NCI-H2081 treated with DMSO at 0.1 percent for 48 hours (cell line): ENCODE results near the gene ANKH.
"Not testable (repeated sequence)": the region's sequence is repeated elsewhere in the genome, so short reads cannot be mapped to it uniquely, and the experiment has no call there.

Experiments used
- DNase-seq: peaks from one replicate; lab custom pipeline; 2025; lab: John Stamatoyannopoulos, UW

The ANKH gene

GRCh38 chr5:14854799-14855198 lies 16.8 kb downstream of the ANKH start:
- DNase-seq, result no peak

- DNase-seq, result no peak
Observed at GRCh38 chr5:14853685-14854084, 17.9 kb downstream of the ANKH start.

GRCh38 chr5:14852779-14853178 lies 18.8 kb downstream of the ANKH start:
- DNase-seq, result no peak

- DNase-seq, result no peak
Observed at GRCh38 chr5:14851999-14852526, 19.5 kb downstream of the ANKH start.

- no peak for DNase-seq
Observed at GRCh38 chr5:14851597-14851996, 20.0 kb downstream of the ANKH start.

GRCh38 chr5:14851050-14851419 lies 20.5 kb downstream of the ANKH start:
- DNase-seq, result no peak

- DNase-seq, result no peak
Observed at GRCh38 chr5:14850419-14851049, 21.0 kb downstream of the ANKH start.

GRCh38 chr5:14849516-14850294 lies 21.9 kb downstream of the ANKH start:
- no peak for DNase-seq

- DNase-seq, result not testable (repeated sequence)
Observed at GRCh38 chr5:14848942-14849341, 22.6 kb downstream of the ANKH start.

- DNase-seq, result no peak
Observed at GRCh38 chr5:14848385-14848784, 23.2 kb downstream of the ANKH start.

GRCh38 chr5:14847471-14847870 lies 24.1 kb downstream of the ANKH start:
- no peak for DNase-seq

- DNase-seq, result peak; percentile 36
Observed at GRCh38 chr5:14842117-14842516, 29.5 kb downstream of the ANKH start.

- no peak for DNase-seq
Observed at GRCh38 chr5:14840624-14841023, 31.0 kb downstream of the ANKH start.

- DNase-seq, result no peak
Observed at GRCh38 chr5:14838396-14839319, 32.9 kb downstream of the ANKH start.

GRCh38 chr5:14837423-14838122 lies 34.0 kb downstream of the ANKH start:
- DNase-seq, result not testable (repeated sequence)

- no peak for DNase-seq
Observed at GRCh38 chr5:14834584-14835550, 36.7 kb downstream of the ANKH start.

GRCh38 chr5:14834062-14834461 lies 37.5 kb downstream of the ANKH start:
- no peak for DNase-seq

GRCh38 chr5:14831006-14831338 lies 40.6 kb downstream of the ANKH start:
- DNase-seq, result no peak

- DNase-seq, result no peak
Observed at GRCh38 chr5:14830210-14831005, 41.2 kb downstream of the ANKH start.

- no peak for DNase-seq
Observed at GRCh38 chr5:14829396-14829795, 42.2 kb downstream of the ANKH start.
